WTC11 (cell line): ENCODE results near the gene CCSER1. TPM values are rescaled to one million over a fixed set of nuclear protein-coding genes. Genes with fewer than 3 reads are reported as not detected.

Source experiments
- ATAC-seq: fragments of 200-7000 bp; cut with Tn5 transposase; 2 replicates; pipeline ENCODE4 v1.10.0; 2021; ENCODE audit warnings: mild to moderate bottlenecking, moderate library complexity
- CTCF ChIA-PET: fragments of 300-600 bp; sonication (Branson Sonifier 250); formaldehyde crosslinking; loops from one replicate; lab custom pipeline; 2021; ENCODE audit warnings: antibody characterized with exemption; lab: Charles Lee
- POLR2A ChIA-PET: fragments of 350-600 bp; sonication (Branson Sonifier 250); formaldehyde crosslinking; loops from one replicate; lab custom pipeline; 2021; ENCODE audit warnings: antibody characterized with exemption; lab: Charles Lee
- DNase-seq: peaks from one replicate; pipeline ENCODE4 v3.0.0; 2021; ENCODE audit warnings: low spot score
- H3K27ac Mint-ChIP-seq: 2 replicates; pipeline ENCODE4 v1.8.0; 2021; ENCODE audit warnings: mixed read lengths
- H3K27me3 Mint-ChIP-seq: 2 replicates; pipeline ENCODE4 v1.8.0; 2021; ENCODE audit warnings: low read depth, mild to moderate bottlenecking, moderate library complexity, mixed read lengths
- H3K36me3 Mint-ChIP-seq: 2 replicates; pipeline ENCODE4 v1.8.0; 2021; ENCODE audit warnings: mixed read lengths
- H3K4me1 Mint-ChIP-seq: 2 replicates; pipeline ENCODE4 v1.8.0; 2022; ENCODE audit warnings: mixed read lengths
- H3K4me3 Mint-ChIP-seq: 2 replicates; pipeline ENCODE4 v1.8.0; 2021; ENCODE audit warnings: mild to moderate bottlenecking, moderate library complexity, mixed read lengths
- H3K9me3 Mint-ChIP-seq: 2 replicates; pipeline ENCODE4 v1.8.0; 2021; ENCODE audit warnings: mixed read lengths
- CREB1 ChIP-seq: sonication (generic); formaldehyde crosslinking; IDR thresholded peaks from 2 replicates; pipeline ENCODE4 v1.8.0; 2023; ENCODE audit warnings: mild to moderate bottlenecking, missing genetic modification reagents
- ELF4 ChIP-seq: sonication (generic); formaldehyde crosslinking; IDR thresholded peaks from 2 replicates; pipeline ENCODE4 v1.8.1; 2022; ENCODE audit warnings: low read depth, mild to moderate bottlenecking, moderate library complexity, missing genetic modification reagents
- EMX1 ChIP-seq: fragments of 250-450 bp; sonication (Bioruptor Pico); IDR thresholded peaks from 2 replicates; pipeline ENCODE4 v1.8.0; 2021; ENCODE audit warnings: mild to moderate bottlenecking
- ESRRA ChIP-seq: sonication (generic); formaldehyde crosslinking; IDR thresholded peaks from 2 replicates; pipeline ENCODE4 v1.8.1; 2022; ENCODE audit warnings: mild to moderate bottlenecking, missing genetic modification reagents, borderline replicate concordance
- FOXJ3 ChIP-seq: sonication (generic); formaldehyde crosslinking; IDR thresholded peaks from 2 replicates; pipeline ENCODE4 v1.9.0; 2021; ENCODE audit warnings: missing genetic modification reagents, mild to moderate bottlenecking, borderline replicate concordance
- JUN ChIP-seq: sonication (generic); formaldehyde crosslinking; IDR thresholded peaks from 2 replicates; pipeline ENCODE4 v1.8.0; 2023; ENCODE audit warnings: mild to moderate bottlenecking, missing genetic modification reagents
- MXD4 ChIP-seq: fragments of 250-450 bp; sonication (Bioruptor Pico); IDR thresholded peaks from 2 replicates; pipeline ENCODE4 v1.8.0; 2021; ENCODE audit warnings: mild to moderate bottlenecking, moderate library complexity, borderline replicate concordance
- NFATC4 ChIP-seq: fragments of 250-450 bp; sonication (Bioruptor Pico); IDR thresholded peaks from 2 replicates; pipeline ENCODE4 v1.9.0; 2021; ENCODE audit warnings: mild to moderate bottlenecking
- NR1H2 ChIP-seq: sonication (generic); formaldehyde crosslinking; IDR thresholded peaks from 2 replicates; pipeline ENCODE4 v1.9.0; 2021; ENCODE audit warnings: mild to moderate bottlenecking, moderate library complexity, missing genetic modification reagents
- SMAD3 ChIP-seq: sonication (generic); formaldehyde crosslinking; IDR thresholded peaks from 2 replicates; pipeline ENCODE4 v1.8.0; 2022; ENCODE audit warnings: missing genetic modification reagents, mild to moderate bottlenecking, borderline replicate concordance
- SP1 ChIP-seq: sonication (generic); formaldehyde crosslinking; conservative IDR thresholded peaks from 2 replicates; pipeline ENCODE4 v1.8.1; 2022; ENCODE audit warnings: missing genetic modification reagents
- TEAD4 ChIP-seq: sonication (generic); formaldehyde crosslinking; IDR thresholded peaks from 2 replicates; pipeline ENCODE4 v1.8.0; 2022; ENCODE audit warnings: mild to moderate bottlenecking, missing genetic modification reagents
- ZBTB21 ChIP-seq: sonication (generic); formaldehyde crosslinking; IDR thresholded peaks from 2 replicates; pipeline ENCODE4 v1.8.1; 2023; ENCODE audit warnings: mild to moderate bottlenecking, missing genetic modification reagents, borderline replicate concordance
- ZNF121 ChIP-seq: sonication (generic); formaldehyde crosslinking; IDR thresholded peaks from 2 replicates; pipeline ENCODE4 v1.8.0; 2023; ENCODE audit warnings: missing genetic modification reagents
- ZNF138 ChIP-seq: sonication (generic); formaldehyde crosslinking; conservative IDR thresholded peaks from 2 replicates; pipeline ENCODE4 v1.8.1; 2022; ENCODE audit warnings: mild to moderate bottlenecking, moderate library complexity, missing genetic modification reagents
- ZNF263 ChIP-seq: sonication (generic); formaldehyde crosslinking; IDR thresholded peaks from 2 replicates; pipeline ENCODE4 v1.8.1; 2022; ENCODE audit warnings: low read depth, mild to moderate bottlenecking, moderate library complexity, missing genetic modification reagents
- ZNF317 ChIP-seq: sonication (generic); formaldehyde crosslinking; IDR thresholded peaks from 2 replicates; pipeline ENCODE4 v1.8.1; 2023; ENCODE audit warnings: low read depth, mild to moderate bottlenecking, moderate library complexity, missing genetic modification reagents, borderline replicate concordance
- ZNF396 ChIP-seq: fragments of 250-450 bp; sonication (Bioruptor Pico); IDR thresholded peaks from 2 replicates; pipeline ENCODE4 v1.8.0; 2021; ENCODE audit warnings: mild to moderate bottlenecking, moderate library complexity, borderline replicate concordance
- total RNA-seq: library from RNA; stranded (reverse); gene quantifications from 3 replicates; pipeline ENCODE4 v1.2.3, GENCODE V29; 2021
- TF ChIP-seq, protein P1 (sequence below): sonication (generic); formaldehyde crosslinking; IDR thresholded peaks from 2 replicates; pipeline ENCODE4 v1.8.1; 2023; ENCODE audit warnings: mild to moderate bottlenecking, missing genetic modification reagents, borderline replicate concordance
- TF ChIP-seq, protein P2 (sequence below): sonication (generic); formaldehyde crosslinking; IDR thresholded peaks from 2 replicates; pipeline ENCODE4 v1.8.0; 2023; ENCODE audit warnings: mild to moderate bottlenecking, missing genetic modification reagents
- TF ChIP-seq, protein P3 (sequence below): sonication (generic); formaldehyde crosslinking; IDR thresholded peaks from 2 replicates; pipeline ENCODE4 v1.8.1; 2023; ENCODE audit warnings: mild to moderate bottlenecking, missing genetic modification reagents, moderate library complexity
- TF ChIP-seq, protein P4 (sequence below): sonication (generic); formaldehyde crosslinking; IDR thresholded peaks from 2 replicates; pipeline ENCODE4 v1.8.0; 2022; ENCODE audit warnings: mild to moderate bottlenecking, missing genetic modification reagents
- TF ChIP-seq, protein P5 (sequence below): sonication (generic); formaldehyde crosslinking; IDR thresholded peaks from 2 replicates; pipeline ENCODE4 v1.8.0; 2022; ENCODE audit warnings: mild to moderate bottlenecking, missing genetic modification reagents
- TF ChIP-seq, protein P6 (sequence below): sonication (generic); formaldehyde crosslinking; IDR thresholded peaks from 2 replicates; pipeline ENCODE4 v1.8.1; 2022; ENCODE audit warnings: low read depth, missing genetic modification reagents, borderline replicate concordance

Gene CCSER1
- total RNA-seq, 1 experiment from 2014 or later, result 0.87 TPM

DNA sequence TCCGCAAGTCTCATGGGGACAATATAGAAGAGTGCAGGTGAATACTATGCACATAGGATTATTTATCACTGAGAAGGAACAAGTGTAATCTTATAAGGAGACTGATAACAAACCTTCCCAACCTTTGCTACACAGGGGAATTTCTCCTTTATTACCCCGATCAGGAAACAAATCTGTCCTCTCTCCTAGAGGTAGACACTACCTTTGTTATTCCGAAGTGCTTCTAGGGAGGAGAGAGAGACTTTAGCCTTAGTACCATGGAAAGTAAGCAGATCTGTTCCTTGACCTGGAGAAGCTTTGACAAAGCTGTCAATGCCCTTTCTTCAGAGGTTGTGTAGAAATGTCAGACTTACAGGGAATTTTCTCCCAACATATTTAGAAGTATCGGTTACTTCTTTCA lies 475.5 kb downstream of the CCSER1 start:
- no peaks in the 10 kb centered on the region for H3K4me1 Mint-ChIP-seq
- DNase-seq, result no peak
- H3K4me3 Mint-ChIP-seq, result no peak overlapping the region
- POLR2A ChIA-PET, result no interaction called here
- H3K9me3 Mint-ChIP-seq, result peaks cover 19% of the 10 kb centered on the region
- no peak for ATAC-seq
- H3K36me3 Mint-ChIP-seq, result no peaks in the 10 kb centered on the region
- no peak overlapping the region for H3K27ac Mint-ChIP-seq
- TF ChIP-seq NR1H2 (CRISPR knock-in tag) (no peak), JUN (no peak), FOXJ3 (CRISPR knock-in tag) (no peak), SMAD3 (CRISPR knock-in tag) (no peak), SP1 (CRISPR knock-in tag) (no peak), ZNF396 (CRISPR knock-in tag) (no peak), ZNF138 (no peak)
- TF ChIP-seq, protein P1, sequence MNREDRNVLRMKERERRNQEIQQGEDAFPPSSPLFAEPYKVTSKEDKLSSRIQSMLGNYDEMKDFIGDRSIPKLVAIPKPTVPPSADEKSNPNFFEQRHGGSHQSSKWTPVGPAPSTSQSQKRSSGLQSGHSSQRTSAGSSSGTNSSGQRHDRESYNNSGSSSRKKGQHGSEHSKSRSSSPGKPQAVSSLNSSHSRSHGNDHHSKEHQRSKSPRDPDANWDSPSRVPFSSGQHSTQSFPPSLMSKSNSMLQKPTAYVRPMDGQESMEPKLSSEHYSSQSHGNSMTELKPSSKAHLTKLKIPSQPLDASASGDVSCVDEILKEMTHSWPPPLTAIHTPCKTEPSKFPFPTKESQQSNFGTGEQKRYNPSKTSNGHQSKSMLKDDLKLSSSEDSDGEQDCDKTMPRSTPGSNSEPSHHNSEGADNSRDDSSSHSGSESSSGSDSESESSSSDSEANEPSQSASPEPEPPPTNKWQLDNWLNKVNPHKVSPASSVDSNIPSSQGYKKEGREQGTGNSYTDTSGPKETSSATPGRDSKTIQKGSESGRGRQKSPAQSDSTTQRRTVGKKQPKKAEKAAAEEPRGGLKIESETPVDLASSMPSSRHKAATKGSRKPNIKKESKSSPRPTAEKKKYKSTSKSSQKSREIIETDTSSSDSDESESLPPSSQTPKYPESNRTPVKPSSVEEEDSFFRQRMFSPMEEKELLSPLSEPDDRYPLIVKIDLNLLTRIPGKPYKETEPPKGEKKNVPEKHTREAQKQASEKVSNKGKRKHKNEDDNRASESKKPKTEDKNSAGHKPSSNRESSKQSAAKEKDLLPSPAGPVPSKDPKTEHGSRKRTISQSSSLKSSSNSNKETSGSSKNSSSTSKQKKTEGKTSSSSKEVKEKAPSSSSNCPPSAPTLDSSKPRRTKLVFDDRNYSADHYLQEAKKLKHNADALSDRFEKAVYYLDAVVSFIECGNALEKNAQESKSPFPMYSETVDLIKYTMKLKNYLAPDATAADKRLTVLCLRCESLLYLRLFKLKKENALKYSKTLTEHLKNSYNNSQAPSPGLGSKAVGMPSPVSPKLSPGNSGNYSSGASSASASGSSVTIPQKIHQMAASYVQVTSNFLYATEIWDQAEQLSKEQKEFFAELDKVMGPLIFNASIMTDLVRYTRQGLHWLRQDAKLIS (CRISPR knock-in tag), result no peak
- CTCF ChIA-PET, result no interaction called here
- H3K27me3 Mint-ChIP-seq, result no peaks in the 10 kb centered on the region

DNA sequence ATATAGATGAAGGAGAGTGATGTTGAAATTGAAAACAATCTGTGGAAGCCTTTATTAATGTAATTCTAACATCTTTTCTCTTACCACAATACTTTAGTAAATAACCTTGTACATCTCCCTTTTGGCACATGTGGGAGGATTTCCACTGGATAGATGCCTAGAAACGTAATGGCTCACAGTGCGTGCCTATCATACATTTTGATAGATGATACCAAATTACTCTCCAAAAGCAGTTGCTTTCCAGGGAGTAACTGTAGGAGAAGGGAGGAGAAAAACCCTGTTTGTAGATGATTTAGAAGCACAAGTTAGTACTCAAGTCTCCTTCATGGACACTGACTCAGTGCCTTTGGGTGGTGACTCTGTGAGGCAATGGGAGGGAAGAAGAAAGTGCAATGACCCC lies 476.3 kb downstream of the CCSER1 start:
- no peak for ATAC-seq
- Mint-ChIP-seq H3K4me3 (no peak overlapping the region), H3K36me3 (no peaks in the 10 kb centered on the region), H3K27ac (no peak overlapping the region), H3K27me3 (no peaks in the 10 kb centered on the region), H3K4me1 (no peaks in the 10 kb centered on the region), H3K9me3 (peaks cover 17% of the 10 kb centered on the region)
- no peak for DNase-seq
- ChIA-PET POLR2A (no interaction called here), CTCF (no interaction called here)
- TF ChIP-seq ZNF317 (CRISPR knock-in tag) (no peak), ZNF263 (CRISPR knock-in tag) (no peak)
- TF ChIP-seq, protein P2, sequence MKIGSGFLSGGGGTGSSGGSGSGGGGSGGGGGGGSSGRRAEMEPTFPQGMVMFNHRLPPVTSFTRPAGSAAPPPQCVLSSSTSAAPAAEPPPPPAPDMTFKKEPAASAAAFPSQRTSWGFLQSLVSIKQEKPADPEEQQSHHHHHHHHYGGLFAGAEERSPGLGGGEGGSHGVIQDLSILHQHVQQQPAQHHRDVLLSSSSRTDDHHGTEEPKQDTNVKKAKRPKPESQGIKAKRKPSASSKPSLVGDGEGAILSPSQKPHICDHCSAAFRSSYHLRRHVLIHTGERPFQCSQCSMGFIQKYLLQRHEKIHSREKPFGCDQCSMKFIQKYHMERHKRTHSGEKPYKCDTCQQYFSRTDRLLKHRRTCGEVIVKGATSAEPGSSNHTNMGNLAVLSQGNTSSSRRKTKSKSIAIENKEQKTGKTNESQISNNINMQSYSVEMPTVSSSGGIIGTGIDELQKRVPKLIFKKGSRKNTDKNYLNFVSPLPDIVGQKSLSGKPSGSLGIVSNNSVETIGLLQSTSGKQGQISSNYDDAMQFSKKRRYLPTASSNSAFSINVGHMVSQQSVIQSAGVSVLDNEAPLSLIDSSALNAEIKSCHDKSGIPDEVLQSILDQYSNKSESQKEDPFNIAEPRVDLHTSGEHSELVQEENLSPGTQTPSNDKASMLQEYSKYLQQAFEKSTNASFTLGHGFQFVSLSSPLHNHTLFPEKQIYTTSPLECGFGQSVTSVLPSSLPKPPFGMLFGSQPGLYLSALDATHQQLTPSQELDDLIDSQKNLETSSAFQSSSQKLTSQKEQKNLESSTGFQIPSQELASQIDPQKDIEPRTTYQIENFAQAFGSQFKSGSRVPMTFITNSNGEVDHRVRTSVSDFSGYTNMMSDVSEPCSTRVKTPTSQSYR (CRISPR knock-in tag), result no peak
- TF ChIP-seq, protein P3, sequence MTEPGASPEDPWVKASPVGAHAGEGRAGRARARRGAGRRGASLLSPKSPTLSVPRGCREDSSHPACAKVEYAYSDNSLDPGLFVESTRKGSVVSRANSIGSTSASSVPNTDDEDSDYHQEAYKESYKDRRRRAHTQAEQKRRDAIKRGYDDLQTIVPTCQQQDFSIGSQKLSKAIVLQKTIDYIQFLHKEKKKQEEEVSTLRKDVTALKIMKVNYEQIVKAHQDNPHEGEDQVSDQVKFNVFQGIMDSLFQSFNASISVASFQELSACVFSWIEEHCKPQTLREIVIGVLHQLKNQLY (CRISPR knock-in tag), result no peak

DNA sequence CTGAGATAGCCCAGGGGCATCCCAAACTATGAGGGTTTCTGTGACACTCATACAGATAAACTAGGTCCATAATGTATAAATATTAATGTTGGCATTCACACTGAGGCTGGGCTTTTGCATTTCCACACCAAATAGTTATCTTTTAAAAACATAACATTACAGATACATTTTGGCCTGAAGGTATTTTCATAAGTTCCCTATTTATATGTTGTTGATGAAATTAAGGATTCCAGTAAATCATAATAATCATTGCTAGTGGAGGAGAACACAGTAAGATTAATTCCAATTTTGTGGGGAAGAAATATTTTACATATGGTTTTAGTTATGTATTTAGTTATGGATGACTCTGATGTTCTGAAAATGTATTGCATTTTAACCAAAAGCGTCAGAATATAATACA lies 479.6 kb downstream of the CCSER1 start:
- Mint-ChIP-seq H3K9me3 (peaks cover 8% of the 10 kb centered on the region), H3K4me3 (no peak overlapping the region), H3K4me1 (no peaks in the 10 kb centered on the region), H3K27ac (no peak overlapping the region), H3K27me3 (no peaks in the 10 kb centered on the region), H3K36me3 (no peaks in the 10 kb centered on the region)
- ATAC-seq (no peak), DNase-seq (no peak)
- CTCF ChIA-PET, result no interaction called here
- POLR2A ChIA-PET, result no interaction called here
- TF ChIP-seq FOXJ3 (CRISPR knock-in tag) (no peak), ZNF138 (no peak), JUN (no peak), MXD4 (CRISPR knock-in tag) (no peak), TEAD4 (CRISPR knock-in tag) (no peak), ESRRA (CRISPR knock-in tag) (no peak), ZNF396 (CRISPR knock-in tag) (no peak), ELF4 (CRISPR knock-in tag) (no peak), ZNF121 (CRISPR knock-in tag) (no peak), EMX1 (no peak), CREB1 (CRISPR knock-in tag) (no peak), NFATC4 (CRISPR knock-in tag) (no peak), ZBTB21 (CRISPR knock-in tag) (no peak)
- TF ChIP-seq, protein P4, sequence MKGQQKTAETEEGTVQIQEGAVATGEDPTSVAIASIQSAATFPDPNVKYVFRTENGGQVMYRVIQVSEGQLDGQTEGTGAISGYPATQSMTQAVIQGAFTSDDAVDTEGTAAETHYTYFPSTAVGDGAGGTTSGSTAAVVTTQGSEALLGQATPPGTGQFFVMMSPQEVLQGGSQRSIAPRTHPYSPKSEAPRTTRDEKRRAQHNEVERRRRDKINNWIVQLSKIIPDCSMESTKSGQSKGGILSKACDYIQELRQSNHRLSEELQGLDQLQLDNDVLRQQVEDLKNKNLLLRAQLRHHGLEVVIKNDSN, result no peak
- TF ChIP-seq, protein P5, sequence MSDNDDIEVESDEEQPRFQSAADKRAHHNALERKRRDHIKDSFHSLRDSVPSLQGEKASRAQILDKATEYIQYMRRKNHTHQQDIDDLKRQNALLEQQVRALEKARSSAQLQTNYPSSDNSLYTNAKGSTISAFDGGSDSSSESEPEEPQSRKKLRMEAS, result no peak
- TF ChIP-seq, protein P6, sequence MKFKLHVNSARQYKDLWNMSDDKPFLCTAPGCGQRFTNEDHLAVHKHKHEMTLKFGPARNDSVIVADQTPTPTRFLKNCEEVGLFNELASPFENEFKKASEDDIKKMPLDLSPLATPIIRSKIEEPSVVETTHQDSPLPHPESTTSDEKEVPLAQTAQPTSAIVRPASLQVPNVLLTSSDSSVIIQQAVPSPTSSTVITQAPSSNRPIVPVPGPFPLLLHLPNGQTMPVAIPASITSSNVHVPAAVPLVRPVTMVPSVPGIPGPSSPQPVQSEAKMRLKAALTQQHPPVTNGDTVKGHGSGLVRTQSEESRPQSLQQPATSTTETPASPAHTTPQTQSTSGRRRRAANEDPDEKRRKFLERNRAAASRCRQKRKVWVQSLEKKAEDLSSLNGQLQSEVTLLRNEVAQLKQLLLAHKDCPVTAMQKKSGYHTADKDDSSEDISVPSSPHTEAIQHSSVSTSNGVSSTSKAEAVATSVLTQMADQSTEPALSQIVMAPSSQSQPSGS (CRISPR knock-in tag), result no peak
